ENCODE results near the gene SLC41A3.

The SLC41A3 gene

DNA sequence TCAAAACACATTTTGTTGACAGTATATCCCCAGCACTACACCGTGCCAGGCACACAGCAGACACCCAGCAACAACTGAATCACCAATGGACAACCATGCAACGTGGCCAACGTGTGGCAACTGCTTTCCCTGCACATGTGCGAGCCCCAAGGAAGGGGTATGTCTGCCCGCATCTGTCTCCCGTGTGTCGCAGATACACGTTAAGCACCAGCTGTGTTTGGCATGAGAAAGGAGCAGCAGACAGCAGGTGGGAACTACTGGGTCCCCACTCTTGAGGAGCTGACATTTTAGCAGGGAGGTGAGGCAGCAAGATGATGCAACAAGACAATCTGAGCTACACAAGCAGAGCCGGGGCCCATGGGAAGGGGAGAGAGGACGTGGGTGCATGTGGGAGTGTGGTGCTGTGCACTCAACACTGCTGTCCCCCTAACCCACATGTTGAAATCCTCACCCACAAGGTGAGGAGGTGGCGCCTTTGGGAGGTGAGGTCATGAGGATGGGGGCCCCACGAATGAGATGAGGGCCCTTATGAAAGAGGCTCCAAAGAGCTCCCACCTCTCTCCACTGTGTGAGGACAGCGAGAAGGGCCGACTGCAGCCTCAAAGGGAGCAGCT lies 58.7 kb downstream of the SLC41A3 start:
- no peaks in the 10 kb centered on the region for H3K27me3 Mint-ChIP-seq
- H3K4me3 Mint-ChIP-seq = peak overlapping the region in 1 of 2 donors; percentile 13
- no peaks in the 10 kb centered on the region for H3K36me3 Mint-ChIP-seq (ENCODE audit: insufficient read depth)
- H3K9me3 Mint-ChIP-seq = no peaks in the 10 kb centered on the region
- DNase-seq = no peak
- H3K27ac Mint-ChIP-seq = peak overlapping the region; percentile 88 to 91
- H3K4me1 Mint-ChIP-seq (ENCODE audit: low read depth in 2 of 2) = peaks cover 18 to 22% of the 10 kb centered on the region in 2 donors
- ATAC-seq (replicated peaks) = peak; percentile 13

DNA sequence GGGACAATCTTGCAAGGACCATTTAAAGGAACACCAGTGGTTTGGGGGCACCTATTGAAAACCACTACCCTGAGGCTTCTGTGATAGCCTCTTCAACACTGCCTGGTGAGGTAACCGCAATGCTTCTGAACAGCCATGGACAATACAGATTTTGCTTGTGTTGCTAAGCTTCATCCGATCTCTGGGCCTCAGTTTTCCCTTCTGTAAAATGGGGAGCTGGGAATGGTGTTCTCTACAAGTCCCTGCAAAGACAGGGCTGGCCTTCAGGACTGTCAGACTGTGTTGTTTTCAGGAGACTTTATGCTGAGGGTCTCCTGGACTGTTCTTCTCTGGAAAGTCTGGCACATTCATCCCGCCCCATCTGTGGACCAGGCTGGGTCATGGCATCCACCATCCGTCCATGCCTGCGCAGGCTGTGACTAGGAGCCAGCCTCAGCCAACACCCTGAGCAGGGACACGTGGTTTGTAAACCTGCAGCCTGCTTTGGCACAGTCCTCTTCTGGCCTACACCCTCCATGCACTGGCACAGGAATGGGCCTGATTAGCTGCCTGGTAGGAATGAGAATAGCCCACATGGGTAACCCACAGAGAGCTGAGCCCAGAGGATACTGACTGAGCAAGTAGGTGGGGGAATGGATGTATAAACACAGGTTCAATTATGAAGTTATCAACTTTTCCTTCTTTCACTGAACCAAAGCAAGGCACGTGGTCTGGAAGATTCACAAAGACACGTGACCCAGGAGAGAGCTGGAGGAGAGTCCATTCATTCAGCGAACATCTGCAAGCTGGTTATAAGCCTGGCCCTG lies 59.7 kb downstream of the SLC41A3 start:
- H3K36me3 Mint-ChIP-seq (ENCODE audit: insufficient read depth) = no peaks in the 10 kb centered on the region
- DNase-seq = no peak
- H3K27me3 Mint-ChIP-seq = no peaks in the 10 kb centered on the region
- H3K4me3 Mint-ChIP-seq = no peak overlapping the region
- H3K9me3 Mint-ChIP-seq = no peaks in the 10 kb centered on the region
- peak overlapping the region in 1 of 2 donors; percentile 91 for H3K27ac Mint-ChIP-seq
- ATAC-seq (replicated peaks) = no peak
- peaks cover 18 to 22% of the 10 kb centered on the region in 2 donors for H3K4me1 Mint-ChIP-seq (ENCODE audit: low read depth in 2 of 2)

DNA sequence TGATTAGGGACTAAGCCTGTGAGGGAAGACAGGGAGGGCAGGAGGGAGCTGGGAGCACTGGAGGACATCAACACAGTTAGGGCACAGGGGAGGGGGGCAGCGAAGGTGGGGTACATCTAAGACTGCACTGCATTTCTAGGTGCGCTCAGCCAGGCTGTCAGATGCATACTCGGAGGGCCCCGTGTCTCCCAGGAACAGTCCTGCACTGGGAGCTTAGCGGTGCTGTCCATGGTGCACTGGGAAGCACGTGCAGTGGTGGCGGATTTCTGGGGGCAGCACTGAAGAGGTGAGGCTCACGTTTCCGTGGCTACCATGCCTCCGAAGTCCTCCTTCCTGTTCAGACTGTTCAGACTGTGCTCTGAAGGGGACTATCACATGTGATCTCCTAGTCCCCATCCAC lies 60.5 kb downstream of the SLC41A3 start:
- Mint-ChIP-seq H3K36me3 (ENCODE audit: insufficient read depth) (peaks cover 2% of the 10 kb centered on the region), H3K9me3 (no peaks in the 10 kb centered on the region), H3K27me3 (no peaks in the 10 kb centered on the region), H3K4me3 (no peak overlapping the region), H3K27ac (peak overlapping the region in 1 of 2 donors; percentile 25), H3K4me1 (ENCODE audit: low read depth in 2 of 2) (peaks cover 18 to 22% of the 10 kb centered on the region in 2 donors)
- DNase-seq (no peak), ATAC-seq (replicated peaks) (no peak)

DNA sequence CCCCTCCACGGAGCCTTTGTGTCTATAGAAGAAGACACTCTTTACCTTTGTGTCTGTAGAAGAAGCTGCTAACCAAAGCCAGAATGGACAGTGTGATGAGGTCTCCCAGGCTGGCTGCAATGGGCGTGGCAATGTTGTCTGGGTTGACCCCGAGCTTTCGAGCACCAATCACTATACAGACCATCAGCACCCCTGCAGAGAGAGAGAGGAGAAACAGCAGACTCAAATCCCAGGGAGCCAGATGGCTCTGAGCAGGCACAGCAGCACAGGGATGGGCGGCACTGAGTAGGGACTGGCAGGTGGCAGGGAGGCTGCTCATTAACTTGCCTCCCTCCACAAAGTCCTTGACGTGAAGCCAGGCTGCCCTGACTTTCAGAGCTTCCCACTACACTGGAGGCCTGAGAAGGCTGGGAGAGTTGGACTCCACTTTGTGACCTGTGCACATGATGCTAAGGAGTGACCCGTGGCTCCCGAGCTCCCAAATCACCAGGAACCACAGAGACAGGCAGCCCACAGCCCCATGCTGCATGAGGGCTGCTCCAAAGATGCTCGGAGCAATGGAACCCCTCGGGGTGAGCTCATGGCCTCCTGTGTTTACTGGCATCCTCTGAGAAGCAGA lies 61.1 kb downstream of the SLC41A3 start:
- peaks cover 18 to 22% of the 10 kb centered on the region in 2 donors for H3K4me1 Mint-ChIP-seq (ENCODE audit: low read depth in 2 of 2)
- H3K36me3 Mint-ChIP-seq (ENCODE audit: insufficient read depth) = peaks cover 3% of the 10 kb centered on the region
- ATAC-seq (replicated peaks) (no peak), DNase-seq (no peak)
- H3K27ac Mint-ChIP-seq = peak overlapping the region in 1 of 2 donors; percentile 25
- no peak overlapping the region for H3K4me3 Mint-ChIP-seq
- no peaks in the 10 kb centered on the region for H3K9me3 Mint-ChIP-seq
- H3K27me3 Mint-ChIP-seq = no peaks in the 10 kb centered on the region

DNA sequence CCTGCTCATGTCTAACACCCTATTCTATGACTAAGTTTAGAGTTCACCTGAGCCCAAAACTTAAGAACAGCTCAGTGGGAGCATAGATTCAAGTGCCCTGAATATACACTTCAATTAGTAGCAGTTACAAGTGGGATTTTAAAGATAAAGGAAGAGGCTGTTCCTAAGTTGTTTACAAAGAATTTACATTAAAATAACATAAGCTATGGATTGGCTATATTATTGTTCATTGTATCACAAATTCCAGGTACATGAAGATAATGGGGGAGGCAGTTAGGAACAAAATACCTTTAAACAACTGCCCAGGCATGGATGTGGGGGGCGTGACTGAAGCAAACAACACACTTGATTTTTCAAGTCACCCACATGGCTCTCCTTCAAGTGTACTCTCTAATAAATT lies 62.2 kb downstream of the SLC41A3 start:
- ATAC-seq (replicated peaks) (no peak), DNase-seq (no peak)
- Mint-ChIP-seq H3K4me1 (ENCODE audit: low read depth in 2 of 2) (peaks cover 13 to 15% of the 10 kb centered on the region in 2 donors), H3K4me3 (no peak overlapping the region), H3K9me3 (no peaks in the 10 kb centered on the region), H3K27me3 (no peaks in the 10 kb centered on the region), H3K36me3 (ENCODE audit: insufficient read depth) (peaks cover 3% of the 10 kb centered on the region), H3K27ac (peak overlapping the region in 1 of 2 donors; percentile 36)

DNA sequence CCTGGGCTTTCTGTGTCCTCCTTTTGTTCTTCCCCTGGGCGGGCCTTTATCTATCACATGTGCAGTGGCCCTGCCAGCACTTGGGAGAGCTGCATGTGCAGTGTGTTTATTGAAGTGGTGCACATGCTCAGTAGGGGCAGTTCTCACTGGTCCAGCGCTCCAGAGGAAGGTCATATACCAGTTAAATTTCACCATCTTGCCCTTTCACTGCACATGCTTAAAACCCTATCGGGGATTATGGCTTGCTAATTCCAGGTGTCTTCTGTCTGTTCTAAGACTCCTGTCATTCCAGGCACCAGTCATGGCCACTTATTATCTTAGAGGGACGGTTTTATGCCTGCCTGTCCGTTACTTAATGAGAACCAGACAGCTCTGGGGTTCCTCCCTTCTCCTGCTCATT lies 62.7 kb downstream of the SLC41A3 start:
- Mint-ChIP-seq H3K27me3 (no peaks in the 10 kb centered on the region), H3K4me1 (ENCODE audit: low read depth in 2 of 2) (peaks cover 8 to 11% of the 10 kb centered on the region in 2 donors), H3K9me3 (no peaks in the 10 kb centered on the region), H3K27ac (peak overlapping the region in 1 of 2 donors; percentile 36), H3K36me3 (ENCODE audit: insufficient read depth) (peaks cover 3% of the 10 kb centered on the region), H3K4me3 (no peak overlapping the region)
- ATAC-seq (replicated peaks) (no peak), DNase-seq (no peak)

DNA sequence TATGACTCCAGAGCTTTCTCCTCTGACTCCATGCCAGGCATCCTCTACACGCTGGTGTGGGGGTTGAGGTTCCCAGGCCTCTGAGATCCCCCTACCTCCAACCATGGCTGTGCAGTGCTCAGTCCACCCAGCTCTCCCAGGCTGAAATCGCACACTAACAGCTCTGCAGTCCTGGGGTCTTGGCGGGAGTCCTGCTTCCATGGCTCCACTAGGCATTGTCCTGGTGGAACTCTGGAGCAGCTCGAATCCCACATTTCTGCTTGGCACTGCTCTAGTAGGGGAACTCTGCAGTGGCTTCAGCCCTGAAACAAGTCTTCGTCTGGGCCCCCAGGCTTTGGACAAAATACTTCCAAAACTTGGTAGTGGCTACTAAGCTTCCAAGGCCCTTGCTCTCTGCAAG lies 64.2 kb downstream of the SLC41A3 start:
- peaks cover 5% of the 10 kb centered on the region for H3K36me3 Mint-ChIP-seq (ENCODE audit: insufficient read depth)
- H3K4me3 Mint-ChIP-seq = no peak overlapping the region
- no peak for DNase-seq
- H3K4me1 Mint-ChIP-seq (ENCODE audit: low read depth in 2 of 2) = no peaks in the 10 kb centered on the region
- H3K27me3 Mint-ChIP-seq = no peaks in the 10 kb centered on the region
- H3K27ac Mint-ChIP-seq = no peak overlapping the region
- no peak for ATAC-seq (replicated peaks)
- no peaks in the 10 kb centered on the region for H3K9me3 Mint-ChIP-seq

DNA sequence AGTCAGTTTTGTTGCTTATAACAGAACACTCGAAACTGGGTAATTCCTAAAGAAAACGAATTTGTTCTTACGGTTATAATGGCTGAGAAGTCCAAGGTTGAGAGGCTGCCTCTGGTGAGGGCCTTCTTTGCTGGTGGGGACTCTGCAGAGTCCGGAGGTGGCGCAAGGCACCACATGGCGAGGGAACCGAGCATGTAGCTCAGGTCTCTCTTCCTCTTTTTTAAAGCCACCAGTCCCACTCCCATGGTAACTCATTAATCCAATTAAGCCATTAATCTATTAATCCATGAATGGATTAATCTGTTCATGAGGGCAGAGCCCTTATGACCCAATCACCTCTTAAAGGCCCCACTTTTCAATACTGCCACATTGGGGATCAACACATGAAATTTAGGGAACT lies 64.9 kb downstream of the SLC41A3 start:
- Mint-ChIP-seq H3K27ac (no peak overlapping the region), H3K27me3 (no peaks in the 10 kb centered on the region), H3K9me3 (no peaks in the 10 kb centered on the region), H3K4me3 (no peak overlapping the region), H3K36me3 (ENCODE audit: insufficient read depth) (peaks cover 8% of the 10 kb centered on the region), H3K4me1 (ENCODE audit: low read depth in 2 of 2) (no peaks in the 10 kb centered on the region)
- ATAC-seq (replicated peaks) = no peak
- no peak for DNase-seq

DNA sequence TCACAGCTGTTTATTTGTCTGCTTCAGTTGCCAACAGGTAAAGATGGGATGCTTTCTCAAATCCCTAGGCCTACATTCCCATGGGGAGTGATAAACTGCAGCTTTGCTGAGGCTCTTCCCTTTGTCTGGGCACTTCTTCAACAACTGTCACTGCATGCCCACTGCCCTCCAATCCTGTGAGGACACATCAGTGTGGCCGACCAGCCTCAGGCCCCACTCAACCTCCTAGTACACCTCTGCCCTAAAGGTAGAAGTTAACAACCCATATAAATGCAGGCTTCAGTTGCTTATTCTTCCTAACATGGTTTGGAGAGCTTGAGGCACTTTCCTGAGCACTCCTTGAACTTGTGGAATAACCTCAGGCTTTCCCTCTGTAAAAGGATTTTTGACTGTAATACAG lies 65.4 kb downstream of the SLC41A3 start:
- DNase-seq (no peak), ATAC-seq (replicated peaks) (no peak)
- Mint-ChIP-seq H3K36me3 (ENCODE audit: insufficient read depth) (peaks cover 8% of the 10 kb centered on the region), H3K27ac (peak overlapping the region in 1 of 2 donors; percentile 10), H3K4me1 (ENCODE audit: low read depth in 2 of 2) (no peaks in the 10 kb centered on the region), H3K27me3 (no peaks in the 10 kb centered on the region), H3K4me3 (no peak overlapping the region), H3K9me3 (no peaks in the 10 kb centered on the region)

DNA sequence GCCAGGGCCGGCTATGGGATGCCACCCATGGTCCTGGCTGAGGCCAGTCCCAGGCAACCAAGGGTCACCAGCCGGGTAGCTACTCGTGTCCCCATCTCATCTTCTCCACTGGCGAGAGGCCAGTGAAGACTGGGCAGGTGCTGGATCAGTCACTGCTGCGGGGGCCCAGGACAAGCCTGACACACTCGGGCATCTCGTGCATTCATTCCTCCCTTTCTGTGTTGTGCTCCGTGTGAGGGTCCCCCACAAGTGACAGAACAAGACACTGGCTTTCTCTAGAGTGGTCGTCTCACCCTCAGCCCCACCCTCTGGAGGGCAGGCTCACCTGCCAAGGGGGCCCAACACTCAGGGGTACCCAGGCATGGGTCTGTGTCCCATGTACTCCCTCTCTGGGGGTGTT lies 66.6 kb downstream of the SLC41A3 start:
- H3K4me1 Mint-ChIP-seq (ENCODE audit: low read depth in 2 of 2) = no peaks in the 10 kb centered on the region
- H3K27ac Mint-ChIP-seq = no peak overlapping the region
- peaks cover 13% of the 10 kb centered on the region for H3K36me3 Mint-ChIP-seq (ENCODE audit: insufficient read depth)

DNA sequence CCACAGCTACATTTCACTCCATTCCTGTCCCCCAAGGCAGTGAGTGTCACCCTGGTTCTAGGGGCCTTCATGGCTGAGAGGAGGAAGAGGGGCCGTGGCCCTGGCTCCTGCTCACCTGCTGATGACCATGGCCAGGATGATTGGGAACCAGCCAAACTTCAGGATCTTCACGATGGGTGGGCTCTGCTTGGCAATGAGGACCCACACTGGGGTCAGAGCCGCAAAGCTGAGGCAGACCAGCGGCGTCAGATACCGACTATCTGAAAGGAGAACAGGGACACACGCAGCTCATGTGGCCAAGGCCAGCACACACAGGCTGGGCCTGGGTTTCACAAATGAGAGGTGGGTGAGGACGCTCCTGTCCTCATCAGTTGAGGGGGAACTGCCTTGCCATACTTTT lies 67.3 kb downstream of the SLC41A3 start:
- Mint-ChIP-seq H3K36me3 (ENCODE audit: insufficient read depth) (peaks cover 13% of the 10 kb centered on the region), H3K4me3 (no peak overlapping the region), H3K27me3 (no peaks in the 10 kb centered on the region), H3K9me3 (no peaks in the 10 kb centered on the region), H3K4me1 (ENCODE audit: low read depth in 2 of 2) (no peaks in the 10 kb centered on the region), H3K27ac (peak overlapping the region in 1 of 2 donors; percentile 75)
- no peak for ATAC-seq (replicated peaks)
- no peak for DNase-seq

More for the DNA sequence above, 66.6 kb downstream of the SLC41A3 start:
- no peak for DNase-seq
- no peaks in the 10 kb centered on the region for H3K27me3 Mint-ChIP-seq
- ATAC-seq (replicated peaks) = no peak
- no peak overlapping the region for H3K4me3 Mint-ChIP-seq
- H3K9me3 Mint-ChIP-seq = no peaks in the 10 kb centered on the region

DNA sequence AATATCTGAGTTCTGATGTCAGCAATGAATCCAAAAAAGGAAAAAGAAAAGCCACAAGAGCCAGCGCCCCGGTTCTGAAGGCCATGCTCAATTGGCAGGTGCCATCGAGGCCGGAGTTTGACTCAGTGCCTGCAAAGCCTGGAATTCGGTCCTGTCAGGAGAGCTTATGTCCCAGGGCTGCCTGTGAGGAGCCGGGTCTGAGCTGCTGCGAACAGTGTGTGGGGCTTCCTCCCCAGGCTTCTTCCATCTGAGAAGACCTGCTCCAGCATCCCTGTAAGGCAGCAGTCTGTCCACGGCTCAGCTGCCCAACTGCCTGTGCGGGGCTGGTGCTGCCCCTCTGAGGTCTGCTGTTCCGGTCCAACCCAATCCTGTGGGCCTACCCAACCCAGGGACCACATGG lies 68.8 kb downstream of the SLC41A3 start:
- ATAC-seq (replicated peaks) = no peak
- H3K27ac Mint-ChIP-seq = no peak overlapping the region
- H3K36me3 Mint-ChIP-seq (ENCODE audit: insufficient read depth) = peaks cover 13% of the 10 kb centered on the region
- DNase-seq = no peak
- H3K9me3 Mint-ChIP-seq = no peaks in the 10 kb centered on the region
- H3K27me3 Mint-ChIP-seq = no peaks in the 10 kb centered on the region
- no peaks in the 10 kb centered on the region for H3K4me1 Mint-ChIP-seq (ENCODE audit: low read depth in 2 of 2)
- no peak overlapping the region for H3K4me3 Mint-ChIP-seq

DNA sequence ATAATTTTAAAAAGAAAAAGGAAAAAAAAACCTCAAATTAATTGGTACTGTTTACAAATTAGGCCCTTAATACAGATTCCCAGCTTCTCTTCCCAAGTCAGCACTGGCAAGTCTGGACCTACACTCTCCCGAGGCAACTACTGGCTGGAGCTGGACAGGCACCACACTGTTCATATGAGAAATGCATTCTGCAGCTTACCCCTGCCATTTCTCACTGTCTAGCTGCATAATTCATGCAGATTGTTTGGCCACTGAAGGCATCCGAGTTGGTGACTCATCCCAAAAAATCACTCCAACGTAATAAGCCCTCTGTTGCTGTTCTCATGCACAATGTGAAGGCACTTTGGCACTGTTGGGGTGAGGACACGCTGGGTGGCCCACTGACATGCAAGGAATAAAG lies 69.7 kb downstream of the SLC41A3 start:
- DNase-seq (no peak), ATAC-seq (replicated peaks) (no peak)
- Mint-ChIP-seq H3K36me3 (ENCODE audit: insufficient read depth) (peaks cover 16% of the 10 kb centered on the region), H3K9me3 (no peaks in the 10 kb centered on the region), H3K27me3 (no peaks in the 10 kb centered on the region), H3K4me3 (no peak overlapping the region), H3K27ac (no peak overlapping the region), H3K4me1 (ENCODE audit: low read depth in 2 of 2) (no peaks in the 10 kb centered on the region)

DNA sequence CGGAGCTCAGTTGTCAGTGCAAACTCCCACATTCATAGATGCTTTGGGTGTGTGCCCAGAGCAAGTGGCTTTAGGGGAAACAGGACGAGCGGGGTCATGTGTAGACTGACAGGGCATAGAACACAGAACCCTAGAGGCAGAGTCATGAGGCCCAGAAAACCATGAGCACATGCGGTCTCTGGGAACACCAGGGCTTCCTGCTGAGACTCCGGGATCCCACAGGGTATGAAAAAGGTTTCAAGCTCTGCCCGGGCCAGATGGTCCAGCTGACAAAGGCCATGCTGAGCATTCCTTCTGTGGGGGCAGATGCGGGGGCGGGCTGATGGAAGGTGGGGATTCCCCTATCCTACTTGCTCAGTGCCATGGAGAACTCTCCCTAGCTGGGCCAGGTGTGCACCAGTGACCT lies 70.2 kb downstream of the SLC41A3 start:
- Mint-ChIP-seq H3K27ac (no peak overlapping the region), H3K9me3 (no peaks in the 10 kb centered on the region), H3K4me3 (no peak overlapping the region), H3K4me1 (ENCODE audit: low read depth in 2 of 2) (no peaks in the 10 kb centered on the region), H3K36me3 (ENCODE audit: insufficient read depth) (peaks cover 18% of the 10 kb centered on the region), H3K27me3 (no peaks in the 10 kb centered on the region)
- DNase-seq (no peak), ATAC-seq (replicated peaks) (no peak)
